IMR-90 (cell line): ENCODE results near the gene HS6ST2. TPM values are rescaled to one million over a fixed set of nuclear protein-coding genes. Genes with fewer than 3 reads are reported as not detected.

Experiments used
- ATAC-seq: fragments of 200-7000 bp; cut with Tn5 transposase; 2 replicates; pipeline ENCODE4 v1.9.1; 2020; ENCODE audit warnings: low read depth, mild to moderate bottlenecking, moderate library complexity
- BruUV-seq: library from RNA; stranded (reverse); fragments of 400-500 nt; replicated peaks from 2 replicates; lab custom pipeline; 2021; lab: Mats Ljungman, UMichigan
- CTCF ChIA-PET: fragments of 300-600 bp; formaldehyde crosslinking; extraction: SDS; loops from one replicate; lab custom pipeline; 2021; ENCODE audit warnings: antibody characterized with exemption; lab: Yijun Ruan, JAX
- POLR2A ChIA-PET: fragments of 300-600 bp; sonication (Branson Sonifier 250); formaldehyde crosslinking; loops from one replicate; lab custom pipeline; 2022; ENCODE audit warnings: antibody characterized with exemption; ENCODE audit not compliant: unreplicated experiment; lab: Charles Lee
- DNase-seq: peaks from one replicate; pipeline ENCODE4 v3.0.0; 2013
- H2AFZ ChIP-seq: replicated peaks from 2 replicates; pipeline ENCODE3; 2013; ENCODE audit warnings: low read length, mild to moderate bottlenecking; ENCODE audit not compliant: poor library complexity
- H2AK5ac ChIP-seq: 2 replicates; pipeline ENCODE4 v1.6.1; 2013; ENCODE audit warnings: low read depth, low read length, inconsistent platforms
- H2AK9ac ChIP-seq: replicated peaks from 2 replicates; pipeline ENCODE3; 2013; ENCODE audit warnings: mild to moderate bottlenecking, low read depth, low read length, moderate library complexity; ENCODE audit not compliant: poor library complexity
- H2BK120ac ChIP-seq: 2 replicates; pipeline ENCODE4 v1.6.1; 2013; ENCODE audit warnings: low read depth, low read length, inconsistent platforms
- H2BK15ac ChIP-seq: 3 replicates; pipeline ENCODE4 v1.6.1; 2013; ENCODE audit warnings: low read depth, low read length, inconsistent platforms
- H2BK20ac ChIP-seq: 2 replicates; pipeline ENCODE4 v1.6.1; 2013; ENCODE audit warnings: low read depth, mild to moderate bottlenecking, inconsistent platforms, low read length, moderate library complexity
- H2BK5ac ChIP-seq: 2 replicates; pipeline ENCODE4 v1.6.1; 2013; ENCODE audit warnings: mild to moderate bottlenecking, low read depth, low read length, inconsistent platforms; ENCODE audit not compliant: poor library complexity, severe bottlenecking
- H3K14ac ChIP-seq: replicated peaks from 2 replicates; pipeline ENCODE4 v1.6.1; 2013; ENCODE audit warnings: low read depth, low read length, inconsistent platforms
- H3K18ac ChIP-seq: 2 replicates; pipeline ENCODE4 v1.6.1; 2013; ENCODE audit warnings: low read depth, low read length, control low read depth
- H3K23ac ChIP-seq: 2 replicates; pipeline ENCODE4 v1.6.1; 2013; ENCODE audit warnings: low read depth, low read length, inconsistent platforms
- H3K27ac ChIP-seq: 2 replicates; pipeline ENCODE4 v1.5.1; 2013; ENCODE audit warnings: mild to moderate bottlenecking, control low read depth, low read length; ENCODE audit not compliant: insufficient read depth
- H3K27me3 ChIP-seq: 2 replicates; pipeline ENCODE4 v1.6.1; 2013; ENCODE audit warnings: low read length; ENCODE audit not compliant: control insufficient read depth, insufficient read depth
- H3K36me3 ChIP-seq: 2 replicates; pipeline ENCODE4 v1.6.1; 2013; ENCODE audit warnings: low read length, mixed read lengths; ENCODE audit not compliant: control insufficient read depth, insufficient read depth
- H3K4ac ChIP-seq: 2 replicates; pipeline ENCODE4 v1.6.1; 2013; ENCODE audit warnings: low read depth, low read length, inconsistent platforms
- H3K4me1 ChIP-seq: 2 replicates; pipeline ENCODE4 v1.6.1; 2013; ENCODE audit warnings: low read length, mixed read lengths; ENCODE audit not compliant: control insufficient read depth, insufficient read depth
- H3K4me2 ChIP-seq: 2 replicates; pipeline ENCODE4 v1.6.1; 2013; ENCODE audit warnings: low read depth, mild to moderate bottlenecking, control low read depth, low read length, moderate library complexity
- H3K4me3 ChIP-seq: 2 replicates; pipeline ENCODE4 v1.5.1; 2013; ENCODE audit warnings: low read depth, mild to moderate bottlenecking, control low read depth, low read length, moderate library complexity; ENCODE audit not compliant: insufficient read depth
- H3K56ac ChIP-seq: 2 replicates; pipeline ENCODE4 v1.6.1; 2013; ENCODE audit warnings: low read length, inconsistent platforms; ENCODE audit not compliant: insufficient read depth; ENCODE audit errors: extremely low read depth
- H3K79me1 ChIP-seq, 2 experiments: 2 replicates each; pipeline ENCODE4 v1.6.1; 2013; ENCODE audit warnings: low read length in 2 of 2, inconsistent platforms in 1 of 2, low read depth in 1 of 2
- H3K9ac ChIP-seq: 2 replicates; pipeline ENCODE4 v1.6.1; 2013; ENCODE audit warnings: low read depth, low read length, control low read depth
- H3K9me1 ChIP-seq: 2 replicates; pipeline ENCODE4 v1.6.1; 2013; ENCODE audit warnings: low read length, inconsistent platforms; ENCODE audit not compliant: insufficient read depth
- H3K9me3 ChIP-seq: 2 replicates; pipeline ENCODE4 v1.6.1; 2013; ENCODE audit warnings: low read length; ENCODE audit not compliant: control insufficient read depth, insufficient read depth
- H4K20me1 ChIP-seq: 2 replicates; pipeline ENCODE4 v1.6.1; 2013; ENCODE audit warnings: low read length, inconsistent platforms; ENCODE audit not compliant: insufficient read depth
- H4K5ac ChIP-seq: 2 replicates; pipeline ENCODE4 v1.6.1; 2013; ENCODE audit warnings: mild to moderate bottlenecking, low read depth, low read length, control low read depth
- H4K8ac ChIP-seq, 2 experiments: 2 replicates each; pipeline ENCODE4 v1.6.1; 2013; ENCODE audit warnings: low read depth in 2 of 2, low read length in 2 of 2, control low read depth in 1 of 2, inconsistent platforms in 1 of 2
- H4K91ac ChIP-seq: 2 replicates; pipeline ENCODE4 v1.6.1; 2013; ENCODE audit warnings: low read depth, low read length, inconsistent platforms; ENCODE audit not compliant: insufficient read depth
- BHLHE40 ChIP-seq: fragments of 150-350 bp; IDR thresholded peaks from 2 replicates; pipeline ENCODE4 v1.6.1; 2016; ENCODE audit warnings: mild to moderate bottlenecking, low read depth, low read length
- CEBPB ChIP-seq: IDR thresholded peaks from 2 replicates; pipeline ENCODE4 v1.6.1; 2012; ENCODE audit warnings: low read depth, low read length, improper control_type of control experiment
- CHD1 ChIP-seq: IDR thresholded peaks from 2 replicates; pipeline ENCODE4 v1.6.1; 2012; ENCODE audit warnings: low read depth, low read length, improper control_type of control experiment
- CTCF ChIP-seq: conservative IDR thresholded peaks from 2 replicates; pipeline ENCODE4 v1.5.1; 2012; ENCODE audit warnings: mild to moderate bottlenecking, low read depth, low read length, improper control_type of control experiment
- ELK1 ChIP-seq: fragments of 150-350 bp; IDR thresholded peaks from 2 replicates; pipeline ENCODE4 v1.6.1; 2016; ENCODE audit warnings: low read depth, mild to moderate bottlenecking, low read length, moderate library complexity, borderline replicate concordance
- FOS ChIP-seq: fragments of 150-350 bp; IDR thresholded peaks from 2 replicates; pipeline ENCODE4 v1.6.1; 2016; ENCODE audit warnings: low read depth, low read length
- MAFK ChIP-seq: IDR thresholded peaks from 2 replicates; pipeline ENCODE4 v1.6.1; 2012; ENCODE audit warnings: low read depth, low read length, improper control_type of control experiment
- MAZ ChIP-seq: IDR thresholded peaks from 2 replicates; pipeline ENCODE4 v1.6.1; 2012; ENCODE audit warnings: low read depth, mild to moderate bottlenecking, low read length, improper control_type of control experiment, moderate library complexity, borderline replicate concordance
- MXI1 ChIP-seq: IDR thresholded peaks from 2 replicates; pipeline ENCODE4 v1.6.1; 2012; ENCODE audit warnings: low read depth, mild to moderate bottlenecking, low read length, moderate library complexity, borderline replicate concordance
- NFE2L2 ChIP-seq: fragments of 150-350 bp; IDR thresholded peaks from 2 replicates; pipeline ENCODE4 v1.6.1; 2016; ENCODE audit warnings: low read depth, mild to moderate bottlenecking, low read length
- POLR2A ChIP-seq: IDR thresholded peaks from 2 replicates; pipeline ENCODE4 v1.6.1; 2012; ENCODE audit warnings: mild to moderate bottlenecking, low read depth, low read length
- RAD21 ChIP-seq: IDR thresholded peaks from 2 replicates; pipeline ENCODE4 v1.6.1; 2012; ENCODE audit warnings: low read length, improper control_type of control experiment
- RCOR1 ChIP-seq: IDR thresholded peaks from 2 replicates; pipeline ENCODE4 v1.6.1; 2012; ENCODE audit warnings: mild to moderate bottlenecking, low read length, improper control_type of control experiment; ENCODE audit not compliant: insufficient replicate concordance
- RFX5 ChIP-seq: IDR thresholded peaks from 2 replicates; pipeline ENCODE4 v1.8.0; 2012; ENCODE audit warnings: low read depth, mild to moderate bottlenecking, low read length, moderate library complexity
- SMC3 ChIP-seq: fragments of 150-350 bp; IDR thresholded peaks from 2 replicates; pipeline ENCODE4 v1.6.1; 2016; ENCODE audit warnings: low read depth, mild to moderate bottlenecking, antibody characterized with exemption, low read length, moderate library complexity
- WGBS, 2 experiments: methylation state at CpG; one replicate each; pipeline versions ENCODE4 v1.1.5 to v1.1.7; 2013; ENCODE audit warnings: missing lambda C conversion rate in 2 of 2; ENCODE audit not compliant: insufficient read length in 1 of 2; ENCODE audit errors: extremely low coverage in 2 of 2; 5-methylcytosine and 5-hydroxymethylcytosine counted together
- dilution Hi-C: fragments of 300-500 bp; cut with HindIII; formaldehyde crosslinking; loops from one replicate; pipeline ENCODE4 v1.14.3; 2018; ENCODE audit warnings: low sequenced_read_pairs; ENCODE audit not compliant: unreplicated experiment
- in situ Hi-C: fragments of 300-500 bp; cut with MboI; formaldehyde crosslinking; loops from 3 replicates; pipeline ENCODE4 v1.14.3; 2019; ENCODE audit warnings: low sequenced_read_pairs, inconsistent platforms, mixed read lengths
- intact Hi-C: fragments of 100-400 bp; cut with micrococcal nuclease; formaldehyde crosslinking; loops from 2 replicates; pipeline ENCODE4 v1.10.0; 2022
- polyA plus RNA-seq, 3 experiments: library from polyadenylated mRNA; depleted of rRNA; stranded (reverse); fragments of >200 nt; gene quantifications; 2 replicates each; pipeline ENCODE4 v1.2.3, GENCODE V29; 2012; ENCODE audit warnings: low replicate concordance in 1 of 3
- total RNA-seq: library from RNA; depleted of rRNA; stranded (reverse); fragments of >200 nt; gene quantifications from 2 replicates; pipeline ENCODE4 v1.2.3, GENCODE V29; 2012
- TF ChIP-seq, protein P1 (sequence below): fragments of 150-350 bp; IDR thresholded peaks from 2 replicates; pipeline ENCODE4 v1.6.1; 2017; ENCODE audit warnings: mild to moderate bottlenecking, antibody characterized with exemption, low read length, low read depth

HS6ST2 gene
- total and polyA plus RNA-seq, 2 of the 4 experiments (the other 2 are of a cell fraction) = not detected

GRCh38 chrX:132610536-132610935 is 347.9 kb downstream of the HS6ST2 start:
- Histone ChIP-seq H3K9me1 (no peaks in the 10 kb centered on the region), H2BK5ac (no peak overlapping the region), H3K27ac (no peak overlapping the region), H3K27me3 (peaks cover 5% of the 10 kb centered on the region; the same call in 1 of the 2 replicates), H2BK120ac (no peak overlapping the region), H2BK15ac (no peak overlapping the region), H2AK5ac (no peak overlapping the region), H4K5ac (no peak overlapping the region), H3K4me2 (no peak overlapping the region), H3K4me3 (no peak overlapping the region), H3K18ac (no peak overlapping the region), H3K36me3 (no peaks in the 10 kb centered on the region), H4K8ac (no peak overlapping the region), H3K9me3 (no peaks in the 10 kb centered on the region), H3K4me1 (no peaks in the 10 kb centered on the region), H3K9ac (no peak overlapping the region), H3K79me1 (no peaks in the 10 kb centered on the region), H3K14ac (no peak overlapping the region), H4K20me1 (no peaks in the 10 kb centered on the region), H2AFZ (no peak overlapping the region), H3K56ac (no peak overlapping the region), H4K91ac (no peak overlapping the region), H2AK9ac (no peak overlapping the region), H2BK20ac (no peak overlapping the region), H3K23ac (no peak overlapping the region), H3K4ac (no peak overlapping the region)
- POLR2A ChIA-PET = no interaction called here
- intact Hi-C loops = loop anchor here (5.0 kb wide), 1 partner anchor 768 kb away; no protein-coding TSS in a partner anchor
- CTCF ChIA-PET = no interaction called here
- dilution Hi-C loops = no loop called here
- BruUV-seq = no TSS peak
- in situ Hi-C loops = no loop called here
- WGBS, 2 experiments = no CpG with 5 or more reads among the region's 4 CpGs
- no peak for TF ChIP-seq CHD1
- TF ChIP-seq MAFK = no peak
- TF ChIP-seq CTCF = no peak
- TF ChIP-seq RAD21 = no peak
- TF ChIP-seq RFX5 = no peak
- no peak for TF ChIP-seq POLR2A
- no peak for TF ChIP-seq SMC3
- TF ChIP-seq, protein P1, sequence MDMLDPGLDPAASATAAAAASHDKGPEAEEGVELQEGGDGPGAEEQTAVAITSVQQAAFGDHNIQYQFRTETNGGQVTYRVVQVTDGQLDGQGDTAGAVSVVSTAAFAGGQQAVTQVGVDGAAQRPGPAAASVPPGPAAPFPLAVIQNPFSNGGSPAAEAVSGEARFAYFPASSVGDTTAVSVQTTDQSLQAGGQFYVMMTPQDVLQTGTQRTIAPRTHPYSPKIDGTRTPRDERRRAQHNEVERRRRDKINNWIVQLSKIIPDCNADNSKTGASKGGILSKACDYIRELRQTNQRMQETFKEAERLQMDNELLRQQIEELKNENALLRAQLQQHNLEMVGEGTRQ = no peak
- no peak for TF ChIP-seq CEBPB
- TF ChIP-seq MAZ = no peak
- TF ChIP-seq BHLHE40 = no peak
- TF ChIP-seq FOS = no peak
- TF ChIP-seq NFE2L2 = no peak
- TF ChIP-seq MXI1 = no peak
- no peak for TF ChIP-seq ELK1
- no peak for TF ChIP-seq RCOR1
- no peak for DNase-seq
- no peak for ATAC-seq
